ENCODE measurements around the gene GALK1. TPM values are rescaled to one million over a fixed set of nuclear protein-coding genes. Genes with fewer than 3 reads are reported as not detected.

Gene GALK1
- total and polyA plus RNA-seq, 9 of the 15 experiments (the other 6 are each of a cell fraction or from before 2014, with no cell fraction given): 0.45 to 51.6 (median 17.4) TPM

- TF ChIP-seq ZNF133 (CRISPR knock-in tag; IDR thresholded peaks at IDR 0.05) (no peak), TCF3 (CRISPR knock-in tag; IDR thresholded peaks at IDR 0.05) (peak; percentile 38), PTRF (tag; IDR thresholded peaks at IDR 0.05) (peak; percentile 86), SNIP1 (IDR thresholded peaks at IDR 0.05; ENCODE audit: low read depth) (no peak), SAFB (IDR thresholded peaks at IDR 0.05; ENCODE audit: borderline replicate concordance, low read depth, low read length) (no peak), ZBTB49 (CRISPR knock-in tag; IDR thresholded peaks at IDR 0.05; ENCODE audit: borderline replicate concordance) (no peak), SP2 (IDR thresholded peaks at IDR 0.05; ENCODE audit: extremely low read depth, low read depth, low read length, poor library complexity, severe bottlenecking) (no peak), ZFP30 (CRISPR knock-in tag; IDR thresholded peaks at IDR 0.05; ENCODE audit: borderline replicate concordance) (no peak), DIDO1 (tag; IDR thresholded peaks at IDR 0.05; ENCODE audit: low read depth) (no peak), ZZZ3 (IDR thresholded peaks at IDR 0.05) (peak; percentile 85), ZNF316 (IDR thresholded peaks at IDR 0.05) (peak; percentile 75), SMARCC2 (IDR thresholded peaks at IDR 0.05; ENCODE audit: low read depth) (peak; percentile 49; the same call in 1 of the 2 replicates), HNRNPH1 (optimal IDR thresholded peaks at IDR 0.05; ENCODE audit: low read depth, low read length) (no peak), RUNX1 (IDR thresholded peaks at IDR 0.05; ENCODE audit: low read depth) (0 out of 2 replicates have a peak, but pooled peaks have one; percentile 71), E4F1 (CRISPR knock-in tag; IDR thresholded peaks at IDR 0.05; ENCODE audit: borderline replicate concordance) (no peak; the same call in 1 of the 2 replicates), NONO (IDR thresholded peaks at IDR 0.05; ENCODE audit: low read depth in 2 of 2, low read length in 1 of 2) (peak in 1 of 2 experiments; percentile 92; a peak in 2 of 4 replicates), ETS1 (conservative IDR thresholded peaks at IDR 0.05; ENCODE audit: control insufficient read depth, low read depth, low read length) (no peak), SREBF2 (CRISPR knock-in tag; IDR thresholded peaks at IDR 0.05) (no peak), ZNF134 (CRISPR knock-in tag; conservative IDR thresholded peaks at IDR 0.05) (0 out of 2 replicates have a peak, but pooled peaks have one; percentile 28), NCOR1 (IDR thresholded peaks at IDR 0.05) (peak; percentile 54), KHSRP (IDR thresholded peaks at IDR 0.05) (0 out of 2 replicates have a peak, but pooled peaks have one; percentile 11)
Observed at GRCh38 chr17:75785016-75785890, 20.3 kb upstream of the GALK1 start (continued).

Data from K562 (cell line).